Measurements from ENCODE around the gene PI4KB.

- TF ChIP-seq CTCF (IDR thresholded peaks at IDR 0.05) (peak in 3 of 5 experiments; percentile 19 to 55 (median 43)), POLR2AphosphoS5 (IDR thresholded peaks at IDR 0.05) (peak in 1 of 3 donors; percentile 39), EP300 (IDR thresholded peaks at IDR 0.05; ENCODE audit: low read depth) (no peak), POLR2A (IDR thresholded peaks at IDR 0.05) (no peak)
These were observed 42.4 kb upstream of the PI4KB start for GRCh38 chr1:151369621-151370048.

All from transverse colon (tissue), 4 donors.